GM21528 (cell line): ENCODE measurements around the gene ABTB2.
A peak's percentile ranks its signal among the peaks of the same experiment; 100 is the strongest.

ENCODE experiments used
- ATAC-seq: cut with Tn5 transposase; IDR thresholded peaks from one replicate; pipeline ENCODE4 v1.9.1; 2021; ENCODE audit warnings: mild to moderate bottlenecking, moderate library complexity; ENCODE audit not compliant: unreplicated experiment, low FRiP score

The ABTB2 gene

GRCh38 chr11:34318111-34319037, 39.4 kb downstream of the ABTB2 start:
- ATAC-seq: no peak

GRCh38 chr11:34317666-34318065, 40.1 kb downstream of the ABTB2 start:
- ATAC-seq: no peak

- ATAC-seq: no peak
Observed at GRCh38 chr11:34317036-34317360, 40.8 kb downstream of the ABTB2 start.

GRCh38 chr11:34316347-34317035, 41.3 kb downstream of the ABTB2 start:
- ATAC-seq: no peak

- no peak for ATAC-seq
Observed at GRCh38 chr11:34315394-34315793, 42.4 kb downstream of the ABTB2 start.

GRCh38 chr11:34314936-34315335, 42.9 kb downstream of the ABTB2 start:
- ATAC-seq: no peak

GRCh38 chr11:34314176-34314575, 43.6 kb downstream of the ABTB2 start:
- no peak for ATAC-seq

- ATAC-seq: peak; percentile 85
Observed at GRCh38 chr11:34313099-34313517, 44.7 kb downstream of the ABTB2 start.

GRCh38 chr11:34311126-34311525, 46.7 kb downstream of the ABTB2 start:
- ATAC-seq: no peak

GRCh38 chr11:34309965-34310364, 47.8 kb downstream of the ABTB2 start:
- ATAC-seq: no peak

GRCh38 chr11:34308913-34309585, 48.8 kb downstream of the ABTB2 start:
- no peak for ATAC-seq

GRCh38 chr11:34308049-34308912, 49.5 kb downstream of the ABTB2 start:
- no peak for ATAC-seq

GRCh38 chr11:34305780-34306179, 52.0 kb downstream of the ABTB2 start:
- no peak for ATAC-seq

GRCh38 chr11:34305193-34305592, 52.6 kb downstream of the ABTB2 start:
- ATAC-seq: no peak

GRCh38 chr11:34303028-34303570, 54.7 kb downstream of the ABTB2 start:
- no peak for ATAC-seq

- peak; percentile 75 for ATAC-seq
Observed at GRCh38 chr11:34302046-34302921, 55.5 kb downstream of the ABTB2 start.

GRCh38 chr11:34300926-34301295, 56.9 kb downstream of the ABTB2 start:
- no peak for ATAC-seq

- ATAC-seq: no peak
Observed at GRCh38 chr11:34300026-34300925, 57.5 kb downstream of the ABTB2 start.
